Activated CD4-positive, alpha-beta T cell treated with anti-CD3 and anti-CD28 coated beads for 48 hours (primary cell): Measurements from ENCODE around the gene ZNF174.

Source experiments
- DNase-seq: peaks from one replicate; pipeline ENCODE4 v3.0.0-alpha.2; 2020

Gene ZNF174

GRCh38 chr16:3444032-3444388 is 43.0 kb downstream of the ZNF174 start:
- DNase-seq: peak; percentile 64

- DNase-seq: no peak
Measured at GRCh38 chr16:3454093-3454492, 53.1 kb downstream of the ZNF174 start.

- DNase-seq: no peak
Measured at GRCh38 chr16:3454631-3455147, 53.7 kb downstream of the ZNF174 start.

GRCh38 chr16:3457434-3458252 is 56.6 kb downstream of the ZNF174 start:
- DNase-seq: peak; percentile 92

GRCh38 chr16:3458278-3458851 is 57.4 kb downstream of the ZNF174 start:
- no peak for DNase-seq

GRCh38 chr16:3458852-3459361 is 57.9 kb downstream of the ZNF174 start:
- no peak for DNase-seq
